GM15510 (cell line): ENCODE measurements around the gene WDR20.

Experiments used
- POLR2A ChIP-seq: IDR thresholded peaks from 3 replicates; pipeline ENCODE4 v1.6.1; 2011; ENCODE audit warnings: borderline replicate concordance; ENCODE audit not compliant: insufficient read length; ENCODE audit errors: extremely low read depth

Gene WDR20

GRCh38 chr14:102215576-102216250 lies 76.0 kb downstream of the WDR20 start:
- no peak for TF ChIP-seq POLR2A

GRCh38 chr14:102217399-102217798 lies 77.7 kb downstream of the WDR20 start:
- TF ChIP-seq POLR2A = no peak

- TF ChIP-seq POLR2A = no peak
Measured at GRCh38 chr14:102217987-102218421, 78.3 kb downstream of the WDR20 start.

- no peak for TF ChIP-seq POLR2A
Measured at GRCh38 chr14:102218688-102219087, 79.0 kb downstream of the WDR20 start.

GRCh38 chr14:102219316-102219715 lies 79.6 kb downstream of the WDR20 start:
- TF ChIP-seq POLR2A = no peak

GRCh38 chr14:102220031-102220430 lies 80.3 kb downstream of the WDR20 start:
- no peak for TF ChIP-seq POLR2A

- TF ChIP-seq POLR2A = no peak
Measured at GRCh38 chr14:102221026-102221425, 81.3 kb downstream of the WDR20 start.

- no peak for TF ChIP-seq POLR2A
Measured at GRCh38 chr14:102222009-102222575, 82.4 kb downstream of the WDR20 start.

- no peak for TF ChIP-seq POLR2A
Measured at GRCh38 chr14:102222751-102223150, 83.1 kb downstream of the WDR20 start.

- no peak for TF ChIP-seq POLR2A
Measured at GRCh38 chr14:102223682-102224081, 84.0 kb downstream of the WDR20 start.

GRCh38 chr14:102225386-102225785 lies 85.7 kb downstream of the WDR20 start:
- TF ChIP-seq POLR2A = no peak

- no peak for TF ChIP-seq POLR2A
Measured at GRCh38 chr14:102225936-102226335, 86.2 kb downstream of the WDR20 start.

GRCh38 chr14:102226356-102227125 lies 86.8 kb downstream of the WDR20 start:
- TF ChIP-seq POLR2A = no peak

GRCh38 chr14:102227184-102227964 lies 87.7 kb downstream of the WDR20 start:
- TF ChIP-seq POLR2A = no peak
